K562 (cell line): Measurements from ENCODE around the gene STAT6. TPM values are rescaled to one million over a fixed set of nuclear protein-coding genes. Genes with fewer than 3 reads are reported as not detected.
A peak's percentile ranks its signal among the peaks of the same experiment; 100 is the strongest.
"Not testable (repeated sequence)": the region's sequence is repeated elsewhere in the genome, so short reads cannot be mapped to it uniquely, and the experiment has no call there.

Experiments used
- ATAC-seq: fragments of 200-7000 bp; cut with Tn5 transposase; 3 replicates; pipeline ENCODE4 v1.9.1; 2020; ENCODE audit warnings: moderate library complexity
- BruUV-seq: library from RNA; stranded (reverse); fragments of 400-500 nt; replicated peaks from 2 replicates; lab custom pipeline; 2021; lab: Mats Ljungman, UMichigan
- CTCF ChIA-PET: fragments of 300-600 bp; formaldehyde crosslinking; extraction: SDS; loops from one replicate; lab custom pipeline; 2021; ENCODE audit warnings: low intra/inter-chr PET ratio; lab: Yijun Ruan, JAX
- POLR2A ChIA-PET: fragments of 300-600, 350-650 bp; sonication (Branson Sonifier 250); formaldehyde crosslinking; extraction: SDS; loops from one replicate; lab custom pipeline; 2021; ENCODE audit warnings: antibody characterized with exemption, inconsistent platforms; lab: Yijun Ruan, JAX
- DNase-seq, 4 experiments: peaks; one replicate each; pipeline versions ENCODE4 v3.0.0 to v3.0.0-alpha.2; 2011 to 2018; ENCODE audit warnings: low spot score in 3 of 4, mixed read lengths in 3 of 4; ENCODE audit errors: extremely low read depth in 1 of 4
- FAIRE-seq: peaks from 2 replicates; lab custom pipeline; 2011; peaks lifted over from hg19 to GRCh38; lab: Jason Lieb, UNC
- H2AFZ ChIP-seq: 2 replicates; pipeline ENCODE4 v1.6.0; 2011; ENCODE audit warnings: low read depth, low read length, control low read depth, inconsistent platforms
- H3K27ac ChIP-seq: fragments of 200-600 bp; 3 replicates; pipeline ENCODE4 v1.8.0; 2011; ENCODE audit warnings: low read depth, mild to moderate bottlenecking, control low read depth, inconsistent platforms, low read length, moderate library complexity, mixed read lengths; ENCODE audit errors: extremely low read depth
- H3K27me3 ChIP-seq, 2 experiments: fragments of 300-600 bp in 1 of 2; 2 replicates in 1 of 2; 3 replicates in 1 of 2; pipeline versions ENCODE4 v1.6.0 to v1.8.0; 2011; ENCODE audit warnings: inconsistent platforms in 2 of 2, low read length in 2 of 2, mild to moderate bottlenecking in 1 of 2, mixed read lengths in 1 of 2, moderate library complexity in 1 of 2; ENCODE audit not compliant: control insufficient read depth in 2 of 2, insufficient read depth in 2 of 2
- H3K36me3 ChIP-seq: fragments of 300-600 bp; 3 replicates; pipeline ENCODE4 v1.8.0; 2011; ENCODE audit warnings: mild to moderate bottlenecking, low read length, inconsistent platforms; ENCODE audit not compliant: control insufficient read depth, insufficient read depth
- H3K4me1 ChIP-seq, 2 experiments: fragments of 200-600 bp in 1 of 2; replicated peaks in 1 of 2; 2 replicates in 1 of 2; 3 replicates in 1 of 2; pipeline versions ENCODE4 v1.5.1 to v1.8.0; 2011; ENCODE audit warnings: inconsistent platforms in 2 of 2, low read length in 2 of 2, mild to moderate bottlenecking in 1 of 2, mixed read lengths in 1 of 2, moderate library complexity in 1 of 2; ENCODE audit not compliant: control insufficient read depth in 2 of 2, insufficient read depth in 2 of 2
- H3K4me2 ChIP-seq: 2 replicates; pipeline ENCODE4 v1.6.1; 2011; ENCODE audit warnings: low read length, control low read depth, inconsistent platforms, mixed read lengths; ENCODE audit not compliant: insufficient read depth
- H3K4me3 ChIP-seq: fragments of 200-600 bp; sonication (generic), shearing (Covaris generic); 2 replicates; pipeline ENCODE4 v1.5.1; 2016; ENCODE audit warnings: control low read depth, inconsistent platforms
- H3K79me2 ChIP-seq: fragments of 200-600 bp; 3 replicates; pipeline ENCODE4 v1.8.0; 2011; ENCODE audit warnings: low read length, inconsistent platforms; ENCODE audit not compliant: control insufficient read depth, insufficient read depth
- H3K9ac ChIP-seq, 2 experiments: 2 replicates each; pipeline versions ENCODE4 v1.6.0 to v1.6.1; 2011; ENCODE audit warnings: low read depth in 2 of 2, low read length in 2 of 2, control low read depth in 1 of 2, inconsistent platforms in 1 of 2, mild to moderate bottlenecking in 1 of 2, mixed read lengths in 1 of 2; ENCODE audit not compliant: insufficient read depth in 1 of 2
- H3K9me1 ChIP-seq: one replicate; pipeline ENCODE4 v1.6.0; 2011; ENCODE audit warnings: inconsistent platforms, mild to moderate bottlenecking, low read length, moderate library complexity; ENCODE audit not compliant: control insufficient read depth, insufficient read depth
- H3K9me3 ChIP-seq: replicated peaks from 2 replicates; pipeline ENCODE4 v1.5.1; 2011; ENCODE audit warnings: low read depth, low read length, inconsistent platforms; ENCODE audit not compliant: control insufficient read depth, insufficient read depth
- H4K20me1 ChIP-seq: replicated peaks from 2 replicates; pipeline ENCODE4 v1.6.1; 2011; ENCODE audit warnings: low read length, inconsistent platforms, mixed read lengths; ENCODE audit not compliant: control insufficient read depth, insufficient read depth
- BCOR ChIP-seq: fragments of 450-650 bp; IDR thresholded peaks from 2 replicates; pipeline ENCODE4 v1.6.1; 2016
- BHLHE40 ChIP-seq: IDR thresholded peaks from 2 replicates; pipeline ENCODE4 v1.6.1; 2011; ENCODE audit warnings: low read length, improper control_type of control experiment
- BRCA1 ChIP-seq, 2 experiments: fragments of 450-650 bp in 1 of 2; sonication (generic) in 1 of 2; formaldehyde crosslinking in 1 of 2; IDR thresholded peaks; 2 replicates each; pipeline versions ENCODE4 v1.5.0 to v1.6.1; 2017 to 2020; ENCODE audit warnings: mild to moderate bottlenecking in 1 of 2, missing genetic modification reagents in 1 of 2
- FUS ChIP-seq: fragments of 200-400 bp; formaldehyde crosslinking; optimal IDR thresholded peaks from 2 replicates; pipeline ENCODE3; 2017; ENCODE audit warnings: low read depth, low read length
- KDM1A ChIP-seq, 2 experiments: fragments of 450-650 bp; IDR thresholded peaks; 2 replicates each; pipeline ENCODE4 v1.6.1; 2016; ENCODE audit warnings: mild to moderate bottlenecking in 2 of 2
- NFE2 ChIP-seq: IDR thresholded peaks from 2 replicates; pipeline ENCODE4 v1.6.1; 2014; ENCODE audit warnings: antibody characterized with exemption, low read depth
- RBM39 ChIP-seq: fragments of 200-400 bp; formaldehyde crosslinking; optimal IDR thresholded peaks from 2 replicates; pipeline ENCODE3; 2018; ENCODE audit warnings: low read depth, low read length
- ZNF146 ChIP-seq: IDR thresholded peaks from one replicate; pipeline ENCODE4 v1.6.1; 2018; ENCODE audit warnings: missing compliant biosample characterization; ENCODE audit not compliant: unreplicated experiment
- ZNF174 ChIP-seq: fragments of 250-450 bp; sonication (Bioruptor Pico); IDR thresholded peaks from 2 replicates; pipeline ENCODE4 v1.4.0; 2020; ENCODE audit warnings: mild to moderate bottlenecking
- ZNF324 ChIP-seq: fragments of 250-450 bp; sonication (Bioruptor Pico); IDR thresholded peaks from 2 replicates; pipeline ENCODE4 v1.4.0; 2020; ENCODE audit warnings: mild to moderate bottlenecking
- WGBS: fragments of 100-300 bp; shearing (Covaris generic); methylation state at CpG from one replicate; pipeline ENCODE4 v1.1.6; 2016; ENCODE audit warnings: low coverage, mixed read lengths; ENCODE audit not compliant: insufficient coverage; ENCODE audit errors: missing lambda C conversion rate; 5-methylcytosine and 5-hydroxymethylcytosine counted together
- in situ Hi-C: fragments of 300-500 bp; cut with MboI; formaldehyde crosslinking; loops from 4 replicates; pipeline ENCODE4 v1.15.0; 2018; ENCODE audit warnings: inconsistent platforms, mixed read lengths
- intact Hi-C: fragments of 100-400 bp; cut with micrococcal nuclease; formaldehyde crosslinking; loops from 2 replicates; pipeline ENCODE4 v1.14.2; 2022
- polyA plus RNA-seq, 8 experiments: library from polyadenylated mRNA; depleted of rRNA in 4 of 8; stranded (reverse) in 5 of 8; unstranded in 3 of 8; fragments of >200 nt; fragmentation: Nextera tagmentation in 2 of 8; fragmentation: Illumina TruSeq in 1 of 8; extraction: Ambion mirVana in 2 of 8; extraction: Trizol in 1 of 8; gene quantifications; 2 replicates each; pipeline versions ENCODE4 v1.2.1 to v1.2.3, GENCODE V29; 2011 to 2014; ENCODE audit warnings: inconsistent platforms in 1 of 8, missing spikeins in 1 of 8
- total RNA-seq, 7 experiments: library from RNA; depleted of rRNA in 6 of 7; stranded (reverse); fragments of >200 nt in 6 of 7; fragmentation: Illumina TruSeq in 2 of 7; extraction: Trizol in 2 of 7; gene quantifications; 2 replicates each; pipeline versions ENCODE4 v1.2.1 to v1.2.3, GENCODE V29; 2011 to 2021; ENCODE audit warnings: low replicate concordance in 1 of 7
- TF ChIP-seq, protein P1 (sequence below): fragments of 250-450 bp; sonication (Bioruptor Pico); IDR thresholded peaks from 2 replicates; pipeline ENCODE4 v1.4.0; 2020; ENCODE audit warnings: mild to moderate bottlenecking
- TF ChIP-seq, protein P2 (sequence below): fragments of 150-350 bp; conservative IDR thresholded peaks from 2 replicates; pipeline ENCODE4 v1.6.1; 2014; ENCODE audit warnings: low read length

Gene STAT6
- total and polyA plus RNA-seq, 9 of the 15 experiments (the other 6 are each of a cell fraction or from before 2014, with no cell fraction given) = 2.4 to 49.5 (median 26.5) TPM

GRCh38 chr12:57053146-57053545 is 58.0 kb downstream of the STAT6 start:
- not testable (repeated sequence) for DNase-seq, H3K4me2 ChIP-seq, H4K20me1 ChIP-seq, H3K79me2 ChIP-seq, H3K27ac ChIP-seq, BruUV-seq, H3K9me1 ChIP-seq
- POLR2A ChIA-PET = interaction anchor here (0.6 to 1.8 kb wide), 4 partner anchors 16 to 958 kb away, joined by 3 to 7 read pairs (median 3); no protein-coding TSS in a partner anchor
- TF ChIP-seq ZNF146 (CRISPR knock-in tag) (peak; percentile 9), KDM1A (IDR thresholded peaks at IDR 0.05) (0 out of 4 replicates have a peak, but pooled peaks of 1 of the 2 experiments have one; percentile 20), BCOR (peak; percentile 33; the same call in 1 of the 2 replicates)
- TF ChIP-seq, all 486 proteins: peak for 3; not testable (repeated sequence) for 483
- H3K9me3 ChIP-seq, H3K9ac ChIP-seq, H3K4me1 ChIP-seq, ATAC-seq, H2AFZ ChIP-seq, CTCF ChIA-PET, H3K27me3 ChIP-seq, FAIRE-seq, intact Hi-C loops, H3K4me3 ChIP-seq: not testable (repeated sequence)
- peaks cover 23% of the 10 kb centered on the region; the same call in 2 of the 3 replicates for H3K36me3 ChIP-seq
- in situ Hi-C loops = loop anchor here (5.0 kb wide), 1 partner anchor 41 kb away; no protein-coding TSS in a partner anchor
- WGBS = 60% methylated on average over 4 of the region's 4 CpGs

- Histone ChIP-seq H3K27me3 (0 out of 5 replicates have a peak, but pooled peaks cover 2 to 3% of the 10 kb centered on the region in 2 experiments), H3K9me1 (no peaks in the 10 kb centered on the region), H3K36me3 (peaks cover 3% of the 10 kb centered on the region; the same call in 1 of the 3 replicates), H3K4me3 (no peak overlapping the region), H3K79me2 (no peaks in the 10 kb centered on the region), H3K4me1 (peaks cover 0 to 3% of the 10 kb centered on the region in 2 experiments; a peak in 1 of 5 replicates), H3K27ac (no peak overlapping the region), H3K9me3 (no peaks in the 10 kb centered on the region), H4K20me1 (no peaks in the 10 kb centered on the region), H2AFZ (no peak overlapping the region), H3K4me2 (no peak overlapping the region), H3K9ac (no peak overlapping the region)
- 45% methylated on average over 1 of the region's 1 CpG for WGBS
- DNase-seq = no peak
- no peak for FAIRE-seq
- no TSS peak for BruUV-seq
- intact Hi-C loops = no loop called here
- CTCF ChIA-PET = no interaction called here
- no peak for ATAC-seq
- POLR2A ChIA-PET = interaction anchor here (0.5 to 4.9 kb wide), 8 partner anchors 9 to 191 kb away, joined by 3 to 18 read pairs (median 4); no protein-coding TSS in a partner anchor
- in situ Hi-C loops = loop anchor here (5.0 kb wide), 1 partner anchor 39 kb away; no protein-coding TSS in a partner anchor
- TF ChIP-seq, protein P1, sequence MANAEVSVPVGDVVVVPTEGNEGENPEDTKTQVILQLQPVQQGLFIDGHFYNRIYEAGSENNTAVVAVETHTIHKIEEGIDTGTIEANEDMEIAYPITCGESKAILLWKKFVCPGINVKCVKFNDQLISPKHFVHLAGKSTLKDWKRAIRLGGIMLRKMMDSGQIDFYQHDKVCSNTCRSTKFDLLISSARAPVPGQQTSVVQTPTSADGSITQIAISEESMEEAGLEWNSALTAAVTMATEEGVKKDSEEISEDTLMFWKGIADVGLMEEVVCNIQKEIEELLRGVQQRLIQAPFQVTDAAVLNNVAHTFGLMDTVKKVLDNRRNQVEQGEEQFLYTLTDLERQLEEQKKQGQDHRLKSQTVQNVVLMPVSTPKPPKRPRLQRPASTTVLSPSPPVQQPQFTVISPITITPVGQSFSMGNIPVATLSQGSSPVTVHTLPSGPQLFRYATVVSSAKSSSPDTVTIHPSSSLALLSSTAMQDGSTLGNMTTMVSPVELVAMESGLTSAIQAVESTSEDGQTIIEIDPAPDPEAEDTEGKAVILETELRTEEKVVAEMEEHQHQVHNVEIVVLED (CRISPR knock-in tag) = no peak
- TF ChIP-seq ZNF174 (no peak), BRCA1 (IDR thresholded peaks at IDR 0.05) (no peak), BRCA1 (CRISPR knock-in tag; IDR thresholded peaks at IDR 0.05) (no peak), FUS (no peak), ZNF324 (no peak), RBM39 (no peak), NFE2 (no peak), BHLHE40 (no peak)
- TF ChIP-seq, protein P2, sequence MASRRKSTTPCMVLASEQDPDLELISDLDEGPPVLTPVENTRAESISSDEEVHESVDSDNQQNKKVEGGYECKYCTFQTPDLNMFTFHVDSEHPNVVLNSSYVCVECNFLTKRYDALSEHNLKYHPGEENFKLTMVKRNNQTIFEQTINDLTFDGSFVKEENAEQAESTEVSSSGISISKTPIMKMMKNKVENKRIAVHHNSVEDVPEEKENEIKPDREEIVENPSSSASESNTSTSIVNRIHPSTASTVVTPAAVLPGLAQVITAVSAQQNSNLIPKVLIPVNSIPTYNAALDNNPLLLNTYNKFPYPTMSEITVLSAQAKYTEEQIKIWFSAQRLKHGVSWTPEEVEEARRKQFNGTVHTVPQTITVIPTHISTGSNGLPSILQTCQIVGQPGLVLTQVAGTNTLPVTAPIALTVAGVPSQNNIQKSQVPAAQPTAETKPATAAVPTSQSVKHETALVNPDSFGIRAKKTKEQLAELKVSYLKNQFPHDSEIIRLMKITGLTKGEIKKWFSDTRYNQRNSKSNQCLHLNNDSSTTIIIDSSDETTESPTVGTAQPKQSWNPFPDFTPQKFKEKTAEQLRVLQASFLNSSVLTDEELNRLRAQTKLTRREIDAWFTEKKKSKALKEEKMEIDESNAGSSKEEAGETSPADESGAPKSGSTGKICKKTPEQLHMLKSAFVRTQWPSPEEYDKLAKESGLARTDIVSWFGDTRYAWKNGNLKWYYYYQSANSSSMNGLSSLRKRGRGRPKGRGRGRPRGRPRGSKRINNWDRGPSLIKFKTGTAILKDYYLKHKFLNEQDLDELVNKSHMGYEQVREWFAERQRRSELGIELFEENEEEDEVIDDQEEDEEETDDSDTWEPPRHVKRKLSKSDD = no peak
Measured at GRCh38 chr12:57051011-57051410, 60.2 kb downstream of the STAT6 start.
